ENCODE results near the gene CLEC20A. TPM values are rescaled to one million over a fixed set of nuclear protein-coding genes. Genes with fewer than 3 reads are reported as not detected.

The CLEC20A gene
- total and polyA plus RNA-seq, 11 donors = 0.23 TPM; not detected in 10

GRCh38 chr1:178450871-178451270 lies 45.9 kb downstream of the CLEC20A start:
- no peak for DNase-seq
- H3K9me3 ChIP-seq = no peaks in the 10 kb centered on the region
- H3K36me3 ChIP-seq = peaks cover 0 to 87% (median 9%) of the 10 kb centered on the region in 9 donors
- H3K27ac ChIP-seq = no peak overlapping the region
- intact Hi-C loops (cut with DNase I) = no loop called here
- H3K4me3 ChIP-seq = no peak overlapping the region
- no peaks in the 10 kb centered on the region for H3K4me1 ChIP-seq
- no peaks in the 10 kb centered on the region for H3K27me3 ChIP-seq
- TF ChIP-seq POLR2A (IDR thresholded peaks at IDR 0.05) = no peak
- TF ChIP-seq CTCF (IDR thresholded peaks at IDR 0.05) = no peak
- 96 to 99% (median 97%) methylated on average over 6 of the region's 6 CpGs for WGBS, 4 donors
- no peak for ATAC-seq

- 84 to 93% (median 92%) methylated on average over 3 of the region's 3 CpGs for WGBS, 4 donors
- DNase-seq (no peak), ATAC-seq (no peak)
- Histone ChIP-seq H3K36me3 (peaks cover 0 to 81% (median 29%) of the 10 kb centered on the region in 9 donors), H3K4me3 (no peak overlapping the region), H3K27ac (no peak overlapping the region), H3K4me1 (peaks cover 0 to 4% (median 0%) of the 10 kb centered on the region in 12 donors), H3K9me3 (no peaks in the 10 kb centered on the region), H3K27me3 (no peaks in the 10 kb centered on the region)
- intact Hi-C loops (cut with DNase I) = no loop called here
- no peak for TF ChIP-seq POLR2A (IDR thresholded peaks at IDR 0.05)
- TF ChIP-seq CTCF (IDR thresholded peaks at IDR 0.05) = no peak
Observed at GRCh38 chr1:178442925-178443324, 53.8 kb downstream of the CLEC20A start.

DNA sequence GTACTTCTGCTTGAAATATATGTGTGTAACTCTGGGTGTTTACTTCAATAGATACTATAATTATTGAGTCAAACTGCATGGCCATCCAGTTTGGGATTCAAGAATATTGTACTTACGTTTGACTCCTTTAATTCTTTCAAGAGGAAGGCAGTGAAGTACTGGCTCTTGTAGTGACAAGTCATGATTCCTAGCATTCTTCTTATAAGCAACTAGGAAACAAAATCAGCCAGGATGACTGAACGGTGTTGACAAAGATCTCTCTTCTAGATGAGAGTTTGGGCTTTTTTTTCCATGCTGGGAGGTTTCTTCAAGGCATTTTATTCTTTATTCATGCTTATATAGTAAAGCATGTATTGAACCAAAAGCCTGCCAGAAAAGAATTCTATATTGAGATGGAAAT lies 58.3 kb downstream of the CLEC20A start:
- intact Hi-C loops (cut with DNase I) = no loop called here
- peaks cover 0 to 43% (median 27%) of the 10 kb centered on the region in 9 donors for H3K36me3 ChIP-seq
- peaks cover 0 to 9% (median 2%) of the 10 kb centered on the region in 12 donors for H3K4me1 ChIP-seq
- 40 to 51% (median 45%) methylated on average over 2 of the region's 2 CpGs for WGBS, 4 donors
- H3K9me3 ChIP-seq = no peaks in the 10 kb centered on the region
- H3K27me3 ChIP-seq = no peaks in the 10 kb centered on the region
- no peak overlapping the region for H3K27ac ChIP-seq
- TF ChIP-seq POLR2A (IDR thresholded peaks at IDR 0.05) (no peak), CTCF (IDR thresholded peaks at IDR 0.05) (no peak)
- DNase-seq (no peak), ATAC-seq (no peak)
- H3K4me3 ChIP-seq = no peak overlapping the region

- ATAC-seq = no peak
- H3K27me3 ChIP-seq = no peaks in the 10 kb centered on the region
- H3K36me3 ChIP-seq = peaks cover 0 to 28% (median 12%) of the 10 kb centered on the region in 9 donors
- H3K27ac ChIP-seq = no peak overlapping the region
- 86 to 99% (median 96%) methylated on average over 2 of the region's 2 CpGs for WGBS, 4 donors
- no peak overlapping the region for H3K4me3 ChIP-seq
- peaks cover 0 to 9% (median 2%) of the 10 kb centered on the region in 12 donors for H3K4me1 ChIP-seq
- TF ChIP-seq POLR2A (IDR thresholded peaks at IDR 0.05) (no peak), CTCF (IDR thresholded peaks at IDR 0.05) (no peak)
- intact Hi-C loops (cut with DNase I) = no loop called here
- DNase-seq = no peak
- no peaks in the 10 kb centered on the region for H3K9me3 ChIP-seq
Observed at GRCh38 chr1:178436899-178437298, 59.9 kb downstream of the CLEC20A start.
